Kidney (tissue), 14 donors: Measurements from ENCODE around the gene PRSS16. TPM values are rescaled to one million over a fixed set of nuclear protein-coding genes. Genes with fewer than 3 reads are reported as not detected.

Experiments
- DNase-seq, 5 donors: peaks; one replicate each; pipeline ENCODE4 v3.0.0-alpha.2; 2013 to 2020
- FAIRE-seq: peaks from 2 replicates; lab custom pipeline; 2012; peaks lifted over from hg19 to GRCh38; lab: Jason Lieb, UNC
- H3K27ac ChIP-seq, 2 donors: one replicate each; pipeline ENCODE4 v1.7.0; 2013; ENCODE audit warnings: low read depth in 2 of 2, low read length in 2 of 2, inconsistent platforms in 1 of 2
- H3K27me3 ChIP-seq: one replicate; pipeline ENCODE4 v1.7.1; 2013; ENCODE audit warnings: low read length, inconsistent platforms; ENCODE audit not compliant: control insufficient read depth, insufficient read depth
- H3K36me3 ChIP-seq, 3 donors: one replicate each; pipeline versions ENCODE4 v1.7.0 to v1.7.1; 2013; ENCODE audit warnings: low read length in 3 of 3, control low read depth in 1 of 3, inconsistent platforms in 1 of 3; ENCODE audit not compliant: insufficient read depth in 3 of 3, control insufficient read depth in 2 of 3
- H3K4me1 ChIP-seq, 3 donors: one replicate each; pipeline versions ENCODE4 v1.7.0 to v1.7.1; 2013; ENCODE audit warnings: low read length in 3 of 3, inconsistent platforms in 1 of 3, low read depth in 1 of 3; ENCODE audit not compliant: control insufficient read depth in 2 of 3, insufficient read depth in 2 of 3
- H3K4me3 ChIP-seq, 3 donors: one replicate each; pipeline versions ENCODE4 v1.7.0 to v1.8.1; 2013; ENCODE audit warnings: low read length in 3 of 3, control low read depth in 1 of 3, inconsistent platforms in 1 of 3
- H3K9ac ChIP-seq, 3 donors: one replicate each; pipeline versions ENCODE4 v1.7.0 to v1.7.1; 2013; ENCODE audit warnings: low read length in 3 of 3, control low read depth in 1 of 3, inconsistent platforms in 1 of 3
- H3K9me3 ChIP-seq, 3 donors: one replicate each; pipeline versions ENCODE4 v1.7.0 to v1.7.1; 2013; ENCODE audit warnings: low read length in 3 of 3, control low read depth in 1 of 3, inconsistent platforms in 1 of 3; ENCODE audit not compliant: control insufficient read depth in 2 of 3, insufficient read depth in 1 of 3
- intact Hi-C: fragments of 100-400 bp; cut with DNase I; formaldehyde crosslinking; loops from one replicate; pipeline ENCODE4 v1.11.1; 2022
- polyA plus RNA-seq: library from polyadenylated mRNA; stranded (reverse); fragments of 350-450 nt; fragmentation: Illumina TruSeq; extraction: RNeasy Lipid Tissue Mini Kit (QIAGEN cat#74804); gene quantifications from one replicate; pipeline ENCODE4 v1.2.3, GENCODE V29; 2014; ENCODE audit warnings: low read depth, low replicate concordance; ENCODE audit not compliant: insufficient read depth
- total RNA-seq: library from RNA; stranded (reverse); fragmentation: NEBNext Ultra II Directional; extraction: Animal tissue kit (Norgen Biotek cat#: 25700); gene quantifications from one replicate; pipeline ENCODE4 v1.2.1, GENCODE V29; 2021
- TF ChIP-seq, protein P1 (sequence below): IDR thresholded peaks from 3 replicates; pipeline ENCODE4 v1.5.1; 2012; ENCODE audit warnings: mild to moderate bottlenecking, moderate library complexity, borderline replicate concordance; ENCODE audit not compliant: insufficient read depth; ENCODE audit errors: extremely low read depth
- donor health status: control.
- donor health status: control.
- donor health status: control.
- donor health status: control.
- donor health status: control.
- donor health status: DM: yes; HTN: yes; CAD: no.
- donor health status: Normal renal cell carcinoma (clear cell type).

The PRSS16 gene
- total and polyA plus RNA-seq, 2 donors from 2014 or later: 5.1 to 11.2 TPM

GRCh38 chr6:27250277-27251111, 3.0 kb downstream of the PRSS16 start:
- H3K9me3 ChIP-seq: no peaks in the 10 kb centered on the region
- DNase-seq: peak in 2 of 5 donors; percentile 48 to 72
- H3K36me3 ChIP-seq: no peaks in the 10 kb centered on the region
- H3K4me1 ChIP-seq: peaks cover 0 to 6% (median 0%) of the 10 kb centered on the region in 3 donors
- H3K9ac ChIP-seq: no peak overlapping the region
- H3K27ac ChIP-seq: no peak overlapping the region
- FAIRE-seq: no peak
- TF ChIP-seq, protein P1, sequence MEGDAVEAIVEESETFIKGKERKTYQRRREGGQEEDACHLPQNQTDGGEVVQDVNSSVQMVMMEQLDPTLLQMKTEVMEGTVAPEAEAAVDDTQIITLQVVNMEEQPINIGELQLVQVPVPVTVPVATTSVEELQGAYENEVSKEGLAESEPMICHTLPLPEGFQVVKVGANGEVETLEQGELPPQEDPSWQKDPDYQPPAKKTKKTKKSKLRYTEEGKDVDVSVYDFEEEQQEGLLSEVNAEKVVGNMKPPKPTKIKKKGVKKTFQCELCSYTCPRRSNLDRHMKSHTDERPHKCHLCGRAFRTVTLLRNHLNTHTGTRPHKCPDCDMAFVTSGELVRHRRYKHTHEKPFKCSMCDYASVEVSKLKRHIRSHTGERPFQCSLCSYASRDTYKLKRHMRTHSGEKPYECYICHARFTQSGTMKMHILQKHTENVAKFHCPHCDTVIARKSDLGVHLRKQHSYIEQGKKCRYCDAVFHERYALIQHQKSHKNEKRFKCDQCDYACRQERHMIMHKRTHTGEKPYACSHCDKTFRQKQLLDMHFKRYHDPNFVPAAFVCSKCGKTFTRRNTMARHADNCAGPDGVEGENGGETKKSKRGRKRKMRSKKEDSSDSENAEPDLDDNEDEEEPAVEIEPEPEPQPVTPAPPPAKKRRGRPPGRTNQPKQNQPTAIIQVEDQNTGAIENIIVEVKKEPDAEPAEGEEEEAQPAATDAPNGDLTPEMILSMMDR: no peak
- intact Hi-C loops: no loop called here
- H3K4me3 ChIP-seq: peak overlapping the region; percentile 12 to 53 (median 47)
- peaks cover 57% of the 10 kb centered on the region for H3K27me3 ChIP-seq

DNA sequence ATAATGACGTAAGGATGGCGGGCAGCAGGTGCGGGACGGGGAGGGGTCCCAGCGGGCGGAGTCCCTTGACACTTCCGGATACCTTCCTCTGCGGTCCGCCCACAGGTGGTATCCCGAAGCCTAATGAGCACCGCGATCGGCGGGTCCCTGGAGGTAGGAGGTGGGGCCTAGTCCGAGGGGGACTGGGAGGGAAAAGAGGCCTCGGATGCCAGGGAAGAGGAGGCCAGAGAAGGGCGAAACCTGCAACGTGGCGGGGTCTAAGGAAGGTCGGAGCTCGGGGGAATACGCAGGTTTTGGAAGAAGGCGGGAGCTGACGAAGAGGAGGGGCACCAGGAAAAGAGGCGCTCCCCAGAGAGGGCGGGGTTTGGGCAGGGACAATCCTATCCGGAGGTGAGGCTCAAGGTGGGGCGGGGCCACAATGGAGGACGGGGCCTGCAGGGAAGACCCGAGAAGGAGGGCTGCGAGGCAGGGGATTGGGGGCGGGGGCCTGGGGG, 3.7 kb downstream of the PRSS16 start:
- intact Hi-C loops: no loop called here
- FAIRE-seq: no peak
- H3K4me1 ChIP-seq: peaks cover 0 to 6% (median 0%) of the 10 kb centered on the region in 3 donors
- peak; percentile 47 to 96 (median 66) for DNase-seq
- TF ChIP-seq, protein P1: no peak
- H3K4me3 ChIP-seq: peak overlapping the region; percentile 12 to 53 (median 47)
- peaks cover 55% of the 10 kb centered on the region for H3K27me3 ChIP-seq
- no peaks in the 10 kb centered on the region for H3K36me3 ChIP-seq
- H3K27ac ChIP-seq: no peak overlapping the region
- H3K9ac ChIP-seq: no peak overlapping the region
- H3K9me3 ChIP-seq: no peaks in the 10 kb centered on the region

DNA sequence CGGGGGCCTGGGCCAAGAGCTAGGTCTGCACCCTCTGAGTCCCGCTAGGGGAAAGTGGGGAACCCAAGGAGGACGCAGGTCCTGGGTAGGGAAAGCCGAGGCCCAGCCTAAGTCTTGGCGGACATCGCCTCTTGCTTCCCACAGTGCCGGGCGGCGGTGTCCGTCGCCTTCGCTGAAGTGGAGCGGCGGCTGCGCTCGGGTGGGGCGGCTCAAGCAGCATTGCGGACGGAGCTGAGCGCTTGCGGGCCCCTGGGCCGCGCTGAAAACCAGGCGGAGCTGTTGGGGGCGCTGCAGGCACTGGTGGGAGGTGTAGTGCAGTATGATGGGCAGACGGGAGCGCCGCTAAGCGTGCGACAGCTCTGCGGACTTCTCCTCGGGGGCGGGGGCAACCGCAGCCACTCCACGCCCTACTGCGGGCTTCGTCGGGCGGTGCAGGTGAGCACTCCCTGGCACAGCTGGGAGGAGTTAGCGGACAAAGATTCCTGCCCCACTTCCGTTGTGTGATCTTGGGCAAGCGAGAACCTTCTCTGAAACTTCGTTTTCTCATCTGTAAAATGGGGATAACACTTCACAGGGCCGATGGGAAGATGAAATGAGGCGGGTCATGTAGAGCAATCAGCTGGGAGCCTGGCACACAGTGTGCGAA, 4.2 kb downstream of the PRSS16 start:
- no peak for FAIRE-seq
- peaks cover 0 to 6% (median 0%) of the 10 kb centered on the region in 3 donors for H3K4me1 ChIP-seq
- peak overlapping the region in 1 of 3 donors; percentile 32 for H3K4me3 ChIP-seq
- H3K9me3 ChIP-seq: no peaks in the 10 kb centered on the region
- intact Hi-C loops: no loop called here
- TF ChIP-seq, protein P1: no peak
- H3K27me3 ChIP-seq: peaks cover 53% of the 10 kb centered on the region
- H3K27ac ChIP-seq: no peak overlapping the region
- no peaks in the 10 kb centered on the region for H3K36me3 ChIP-seq
- peak; percentile 66 to 93 (median 77) for DNase-seq
- H3K9ac ChIP-seq: no peak overlapping the region
